ENCODE measurements around the gene C19orf38.

The C19orf38 gene

DNA sequence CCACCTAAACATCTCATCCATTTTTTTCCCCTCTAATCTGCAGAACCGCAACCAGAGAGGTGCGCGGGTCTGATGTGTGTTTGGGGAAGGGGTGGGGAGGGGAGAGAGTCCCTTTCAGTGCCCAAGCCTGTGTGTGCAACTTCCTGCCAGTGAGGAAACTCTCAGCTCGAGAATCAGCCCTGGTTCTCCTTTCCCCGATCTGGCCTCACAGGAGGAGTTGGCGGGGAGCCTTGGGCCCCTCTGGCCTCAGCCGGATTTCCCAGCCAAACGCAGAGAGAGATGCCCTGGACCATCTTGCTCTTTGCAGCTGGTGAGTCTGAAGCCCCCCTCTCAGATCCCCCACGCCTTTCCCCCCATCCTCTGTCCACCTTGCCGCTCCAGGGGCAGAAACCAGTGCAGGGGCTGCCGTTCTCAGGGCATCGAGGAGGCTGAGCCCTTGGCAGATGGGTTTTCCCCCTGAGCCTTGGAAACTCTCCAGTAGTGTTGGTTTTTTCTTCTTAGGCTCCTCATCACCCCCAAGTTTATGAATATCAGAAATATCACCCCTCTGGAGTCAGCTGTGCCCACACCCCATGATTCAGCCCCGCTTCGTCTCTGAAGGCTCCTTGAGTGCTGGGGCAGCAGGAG is at the start of gene C19orf38:
TSS of gene C19orf38 (plus strand) at position 186 of the 627 bp plus-strand sequence. CDS start at position 280, 94 bp downstream.
- H3K27ac ChIP-seq: no peak within 1 kb of the TSS
- no peak for TF ChIP-seq ZFX (IDR thresholded peaks at IDR 0.05)
- TF ChIP-seq, protein P1, sequence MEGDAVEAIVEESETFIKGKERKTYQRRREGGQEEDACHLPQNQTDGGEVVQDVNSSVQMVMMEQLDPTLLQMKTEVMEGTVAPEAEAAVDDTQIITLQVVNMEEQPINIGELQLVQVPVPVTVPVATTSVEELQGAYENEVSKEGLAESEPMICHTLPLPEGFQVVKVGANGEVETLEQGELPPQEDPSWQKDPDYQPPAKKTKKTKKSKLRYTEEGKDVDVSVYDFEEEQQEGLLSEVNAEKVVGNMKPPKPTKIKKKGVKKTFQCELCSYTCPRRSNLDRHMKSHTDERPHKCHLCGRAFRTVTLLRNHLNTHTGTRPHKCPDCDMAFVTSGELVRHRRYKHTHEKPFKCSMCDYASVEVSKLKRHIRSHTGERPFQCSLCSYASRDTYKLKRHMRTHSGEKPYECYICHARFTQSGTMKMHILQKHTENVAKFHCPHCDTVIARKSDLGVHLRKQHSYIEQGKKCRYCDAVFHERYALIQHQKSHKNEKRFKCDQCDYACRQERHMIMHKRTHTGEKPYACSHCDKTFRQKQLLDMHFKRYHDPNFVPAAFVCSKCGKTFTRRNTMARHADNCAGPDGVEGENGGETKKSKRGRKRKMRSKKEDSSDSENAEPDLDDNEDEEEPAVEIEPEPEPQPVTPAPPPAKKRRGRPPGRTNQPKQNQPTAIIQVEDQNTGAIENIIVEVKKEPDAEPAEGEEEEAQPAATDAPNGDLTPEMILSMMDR (conservative IDR thresholded peaks at IDR 0.05): no peak

DNA sequence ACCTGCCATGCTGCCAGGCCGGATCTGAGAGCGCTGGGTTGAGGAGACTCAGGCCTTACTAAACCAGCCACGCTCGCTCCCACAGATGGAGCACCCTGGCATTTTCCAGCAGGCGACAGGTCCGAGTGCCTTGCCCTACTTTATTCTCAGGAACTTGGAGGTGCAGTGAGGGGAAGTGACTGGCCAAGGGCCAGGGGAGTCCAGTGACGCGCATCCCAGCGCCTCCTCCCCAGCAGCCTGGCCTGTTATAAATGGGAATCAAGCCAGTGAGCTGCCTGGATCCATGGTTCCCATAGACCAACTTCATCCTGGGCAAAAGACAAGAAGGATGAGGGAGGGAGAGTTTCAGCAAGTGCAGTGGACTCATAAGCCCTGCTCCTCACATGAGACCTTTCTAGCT is 47.7 kb upstream of the C19orf38 start:
- TF ChIP-seq, protein P1 (conservative IDR thresholded peaks at IDR 0.05): no peak
- TF ChIP-seq ZFX (IDR thresholded peaks at IDR 0.05): no peak
- H3K27ac ChIP-seq: no peak overlapping the region

DNA sequence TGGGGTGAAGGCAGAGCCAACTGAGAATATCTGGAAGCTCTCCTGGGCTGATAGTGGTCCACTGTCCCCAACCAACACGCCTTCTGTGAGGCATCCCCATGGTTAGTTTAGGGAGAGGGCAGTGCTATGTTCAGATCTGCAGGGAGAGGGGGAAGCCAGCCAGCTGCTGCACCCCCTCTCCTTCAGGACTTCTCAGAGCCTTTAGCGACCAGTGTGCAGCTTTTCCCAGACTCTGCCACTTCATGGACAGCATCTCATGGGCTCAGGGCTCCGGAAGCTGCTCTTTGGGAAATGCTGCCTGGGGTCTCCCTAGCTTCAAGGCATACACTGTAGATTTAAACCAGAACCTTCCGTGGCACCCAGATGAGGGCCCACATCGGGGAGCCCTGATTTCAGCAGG is 45.7 kb upstream of the C19orf38 start:
- no peak overlapping the region for H3K27ac ChIP-seq
- TF ChIP-seq, protein P1 (conservative IDR thresholded peaks at IDR 0.05): no peak
- TF ChIP-seq ZFX (IDR thresholded peaks at IDR 0.05): no peak

DNA sequence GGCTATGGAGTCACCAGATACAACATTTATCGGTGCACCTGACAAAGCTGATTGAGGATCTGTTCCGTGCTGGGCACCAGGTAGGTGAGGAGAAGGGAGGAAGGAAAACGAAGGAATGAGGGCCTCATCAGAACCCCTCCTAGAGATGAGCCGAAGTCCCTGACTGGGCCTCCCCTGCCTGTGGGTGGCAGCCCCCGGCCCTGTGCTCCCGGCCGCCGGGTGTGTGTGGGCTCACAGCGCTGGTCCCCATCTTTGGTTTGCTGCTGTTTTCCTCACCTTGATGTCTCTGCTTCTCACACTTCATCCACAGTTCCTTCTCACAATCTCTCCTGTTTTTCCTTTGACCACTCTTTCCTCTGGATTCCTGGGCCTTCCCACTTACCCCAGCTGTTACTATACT is 45.0 kb upstream of the C19orf38 start:
- TF ChIP-seq, protein P1 (conservative IDR thresholded peaks at IDR 0.05): no peak
- no peak for TF ChIP-seq ZFX (IDR thresholded peaks at IDR 0.05)
- no peak overlapping the region for H3K27ac ChIP-seq

DNA sequence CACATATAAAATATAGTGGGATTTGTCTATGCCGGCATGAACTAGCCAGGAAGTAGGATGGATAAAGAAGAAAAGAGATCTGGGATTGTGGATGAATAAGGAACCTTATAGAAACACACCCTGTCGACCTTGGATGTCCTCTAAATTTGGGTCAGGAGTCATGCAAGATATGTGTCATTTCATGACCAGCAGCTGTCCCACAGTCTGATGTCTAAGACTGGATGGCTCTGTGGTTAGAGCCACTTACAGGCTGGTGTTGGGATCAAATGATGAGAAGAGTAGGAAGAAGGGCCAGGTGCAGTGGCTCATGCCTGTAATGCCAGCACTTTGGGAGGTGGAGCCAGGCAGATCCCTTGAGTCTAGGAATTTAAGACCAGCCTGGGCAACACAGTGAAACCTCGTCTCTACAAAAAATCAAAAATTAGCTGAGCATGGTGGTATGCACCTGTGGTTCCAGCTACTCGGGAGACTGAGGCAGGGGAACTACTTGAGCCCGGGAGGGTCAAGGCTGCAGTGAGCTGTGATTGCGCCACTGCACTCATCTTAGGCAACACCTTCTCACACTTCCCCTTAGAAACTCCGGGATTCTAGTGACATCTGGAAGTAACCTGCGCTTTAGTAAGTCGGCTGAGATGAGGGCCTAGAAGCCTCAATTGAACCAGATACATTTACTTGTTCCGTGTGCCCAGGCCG is 43.0 kb upstream of the C19orf38 start:
- TF ChIP-seq, protein P1 (conservative IDR thresholded peaks at IDR 0.05): no peak
- no peak for TF ChIP-seq ZFX (IDR thresholded peaks at IDR 0.05)
- H3K27ac ChIP-seq: no peak overlapping the region

- TF ChIP-seq, protein P1 (conservative IDR thresholded peaks at IDR 0.05): no peak
- TF ChIP-seq ZFX (IDR thresholded peaks at IDR 0.05): no peak
- H3K27ac ChIP-seq: no peak overlapping the region
Measured at GRCh38 chr19:10805758-10806247, 42.4 kb upstream of the C19orf38 start.

GRCh38 chr19:10808937-10809649 is 39.1 kb upstream of the C19orf38 start:
- no peak overlapping the region for H3K27ac ChIP-seq
- no peak for TF ChIP-seq ZFX (IDR thresholded peaks at IDR 0.05)
- TF ChIP-seq, protein P1 (conservative IDR thresholded peaks at IDR 0.05): no peak
